ENCODE data around the gene COL24A1.

- no peak for TF ChIP-seq CTCF (IDR thresholded peaks at IDR 0.05)
- no peak for TF ChIP-seq POLR2AphosphoS5 (IDR thresholded peaks at IDR 0.05)
These were observed 38.7 kb upstream of the COL24A1 start for GRCh38 chr1:86195281-86195680.
